Islet of Langerhans (tissue), 1 donor: Measurements from ENCODE around the gene KRTAP4-5.
"Not testable (repeated sequence)": the region's sequence is repeated elsewhere in the genome, so short reads cannot be mapped to it uniquely, and the experiment has no call there.

Experiments used
- FAIRE-seq: peaks from one replicate; lab custom pipeline; 2011; peaks lifted over from hg19 to GRCh38; lab: Jason Lieb, UNC

Gene KRTAP4-5

DNA sequence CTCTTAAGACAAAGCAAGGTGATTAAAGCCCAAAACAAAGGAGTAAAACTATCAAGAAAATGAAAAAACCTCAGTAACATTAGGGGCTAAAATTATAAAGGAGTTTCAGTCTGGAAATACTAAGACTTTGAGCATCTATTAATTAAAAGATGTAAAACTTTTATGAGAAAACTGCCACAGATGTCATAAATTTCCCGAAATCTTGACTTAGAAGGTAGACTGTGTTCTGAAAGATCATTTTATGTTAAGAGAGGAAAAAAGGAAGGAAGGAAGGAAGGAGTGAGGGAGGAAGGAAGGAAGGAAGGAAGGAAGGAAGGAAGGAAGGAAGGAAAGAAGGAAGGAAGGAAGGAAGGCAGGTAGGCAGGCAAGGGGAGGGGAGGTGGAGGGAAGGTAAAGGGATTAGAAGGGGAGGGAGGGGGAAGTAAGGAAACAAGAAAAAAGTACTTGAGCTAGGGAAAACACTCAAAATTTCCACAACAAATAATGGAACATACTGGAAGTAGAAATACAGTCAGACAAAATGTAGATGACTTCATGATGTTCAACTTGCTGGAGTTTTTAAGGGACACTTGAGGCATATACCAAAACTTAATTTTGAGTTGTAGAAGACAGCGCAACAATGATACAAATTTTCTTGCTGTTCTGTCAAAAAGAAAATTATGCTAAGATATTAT lies 2.0 kb downstream of the KRTAP4-5 start:
- FAIRE-seq = no peak

DNA sequence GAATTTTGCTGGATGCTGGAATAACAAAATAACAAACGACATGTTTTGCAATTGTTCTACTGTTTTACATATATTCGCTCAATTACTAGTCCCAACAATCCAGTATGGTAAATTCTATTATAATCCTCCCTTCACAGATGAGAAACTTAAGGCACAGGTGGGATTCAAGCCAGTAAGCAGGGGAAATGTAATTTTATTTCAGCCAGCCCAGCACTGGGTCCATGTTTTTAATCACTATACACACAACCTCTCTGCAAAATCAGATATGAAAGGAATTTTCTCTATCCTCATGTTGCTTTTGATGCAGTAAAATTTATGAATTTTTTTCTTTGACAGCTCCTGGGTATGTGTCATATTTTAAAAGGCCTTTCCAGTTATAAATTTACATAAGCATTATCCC lies 4.4 kb downstream of the KRTAP4-5 start:
- no peak for FAIRE-seq

DNA sequence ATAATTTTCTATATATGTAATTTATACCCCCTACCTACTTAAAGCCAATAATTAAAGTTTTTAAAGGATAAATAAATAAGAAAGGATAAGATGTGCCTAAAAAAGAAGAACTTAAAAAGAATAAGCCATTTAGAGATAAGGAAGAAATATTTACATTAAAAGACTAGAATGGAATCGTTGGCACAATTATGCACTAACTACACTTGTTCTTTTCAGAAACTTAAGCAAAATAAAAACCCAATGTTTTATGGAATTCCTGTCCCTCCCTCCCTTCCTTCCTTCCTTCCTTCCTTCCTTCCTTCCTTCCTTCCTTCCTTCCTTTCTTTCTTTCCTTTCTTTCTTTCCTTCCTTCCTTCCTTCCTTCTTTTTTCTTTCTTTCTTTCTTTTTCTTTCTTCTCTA lies 4.8 kb downstream of the KRTAP4-5 start:
- FAIRE-seq = no peak

DNA sequence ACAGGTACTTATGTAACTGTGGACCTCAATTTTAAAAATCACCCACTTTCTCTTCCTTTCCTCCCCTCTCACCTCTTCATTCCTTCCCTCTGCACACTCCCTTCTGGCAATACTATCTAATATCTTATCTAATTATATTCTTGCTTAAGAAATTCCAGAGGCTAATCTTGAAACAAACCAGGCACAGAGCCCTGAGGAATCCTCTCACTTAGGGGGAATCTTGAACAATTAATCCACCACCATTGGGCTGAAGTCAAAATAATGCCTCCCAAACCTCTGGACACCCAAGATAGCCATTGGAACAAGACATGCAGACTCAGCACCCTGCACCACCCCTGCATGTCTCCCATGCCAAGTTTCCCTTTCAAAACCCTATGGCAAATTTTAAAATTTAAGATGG lies 8.3 kb downstream of the KRTAP4-5 start:
- no peak for FAIRE-seq

DNA sequence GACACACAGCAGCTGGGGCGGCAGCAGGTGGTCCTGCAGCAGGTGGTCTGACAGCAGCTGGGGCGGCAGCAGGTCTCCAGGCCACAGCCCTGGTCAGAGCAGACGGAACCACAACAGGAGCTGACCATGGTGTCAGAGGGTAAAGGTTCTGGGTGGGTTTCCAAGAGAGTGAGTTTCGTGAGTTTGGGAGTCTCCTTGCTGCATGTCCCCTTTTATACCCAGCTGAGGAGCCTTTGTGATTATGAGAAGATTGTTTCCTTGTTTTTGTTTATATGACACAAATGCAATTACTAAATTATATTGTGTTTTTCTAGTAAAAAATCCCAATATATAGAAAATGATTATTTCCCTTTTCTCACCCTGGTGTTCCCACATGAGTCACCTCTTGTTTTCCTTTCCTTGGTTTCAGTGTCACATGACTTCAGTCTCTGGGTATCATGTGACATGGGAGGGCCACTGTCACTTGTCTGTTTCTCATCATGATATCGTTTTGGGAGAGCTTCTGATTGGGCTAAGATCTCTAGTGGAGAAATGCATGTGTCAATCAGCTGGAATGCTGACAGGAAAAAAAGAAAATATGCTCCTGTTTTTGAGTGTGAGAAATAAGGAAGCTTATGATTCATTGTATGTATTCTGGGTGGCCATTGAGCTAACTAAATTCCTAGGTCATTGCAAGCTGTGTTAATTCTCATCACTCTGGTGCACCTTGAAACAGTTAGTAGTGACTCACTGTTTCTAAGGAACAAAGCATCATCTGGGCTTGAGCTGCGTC lies 9.1 kb downstream of the KRTAP4-5 start, which contains the start of gene KRTAP4-6:
Gene KRTAP4-6, minus strand, starts transcription at position 185 of the 772 bp plus-strand sequence. Its CDS starts 57 bp downstream, at position 128.
- FAIRE-seq = no peak

DNA sequence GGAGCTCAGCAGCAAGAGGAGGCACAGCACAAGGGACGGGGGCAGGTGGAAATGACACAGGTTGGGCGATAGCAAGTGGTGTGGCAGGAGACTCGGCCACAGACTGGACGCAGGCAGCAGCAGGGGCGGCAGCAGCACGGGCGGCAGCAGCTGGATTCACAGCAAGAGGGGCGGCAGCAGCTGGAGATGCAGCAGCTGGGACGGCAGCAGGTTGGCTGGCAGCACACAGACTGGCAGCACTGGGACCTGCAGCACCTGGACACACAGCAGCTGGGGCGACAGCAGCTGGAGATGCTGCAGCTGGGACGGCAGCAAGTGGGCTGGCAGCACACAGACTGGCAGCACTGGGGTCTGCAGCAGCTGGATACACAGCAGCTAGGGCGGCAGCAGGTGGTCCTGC lies 9.8 kb downstream of the KRTAP4-5 start:
- FAIRE-seq = not testable (repeated sequence)

DNA sequence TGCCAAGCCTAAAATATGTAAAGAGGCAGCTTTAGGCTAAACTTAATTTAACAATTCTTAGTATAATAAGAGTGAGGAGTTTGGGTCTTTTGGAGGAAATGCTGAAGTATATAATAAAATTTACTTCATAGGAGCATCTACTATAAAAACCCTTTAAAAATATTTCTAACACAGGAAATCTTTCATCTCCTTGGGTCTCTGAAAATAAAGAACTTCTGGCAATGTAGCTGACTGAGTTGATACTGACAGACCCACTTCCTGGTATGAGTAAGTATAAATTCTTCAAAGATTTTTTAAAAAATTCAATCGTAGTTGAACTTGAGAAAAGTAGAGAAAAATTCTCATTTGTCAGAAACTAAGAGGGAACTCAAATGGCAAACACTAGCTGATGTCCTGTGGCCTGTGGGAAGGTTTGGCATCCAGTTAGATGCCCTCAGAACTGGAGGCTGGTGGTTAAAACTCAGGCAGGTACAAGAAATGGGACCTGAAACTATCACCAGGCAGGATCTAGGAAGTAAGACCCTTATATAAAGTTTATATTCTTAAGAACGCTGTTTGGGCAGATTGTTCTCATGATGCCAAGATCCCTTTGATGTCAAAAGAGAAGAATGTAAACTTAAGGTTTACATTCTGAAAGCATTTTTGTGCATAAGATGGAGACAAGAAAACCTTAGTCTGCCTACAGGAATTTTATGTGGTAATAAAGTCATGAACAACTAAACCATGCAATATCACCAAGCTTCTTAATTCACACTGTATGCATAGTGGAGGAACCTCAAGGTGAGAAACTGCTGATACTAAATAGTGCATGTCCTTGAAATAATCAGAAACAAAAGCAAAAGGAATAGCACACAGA lies 15.5 kb downstream of the KRTAP4-5 start:
- no peak for FAIRE-seq

DNA sequence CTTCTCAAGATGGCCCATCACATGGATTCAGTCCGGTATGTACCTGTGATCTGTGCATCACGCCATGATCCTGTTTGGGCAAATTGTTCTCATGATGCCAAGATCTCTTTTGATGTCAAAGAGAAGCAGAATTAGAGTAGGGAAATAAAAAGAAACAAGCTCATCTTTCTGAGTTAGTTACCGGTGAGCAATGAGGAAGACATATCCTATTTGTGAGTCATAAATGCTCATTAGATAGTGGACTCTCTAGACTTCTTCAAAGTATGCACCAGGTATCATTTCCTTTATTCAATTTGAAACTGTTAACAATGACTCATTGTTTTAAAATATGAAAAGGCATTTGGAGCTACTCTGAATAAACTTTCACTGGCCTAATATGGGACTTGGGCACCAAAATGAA lies 17.6 kb downstream of the KRTAP4-5 start:
- no peak for FAIRE-seq

DNA sequence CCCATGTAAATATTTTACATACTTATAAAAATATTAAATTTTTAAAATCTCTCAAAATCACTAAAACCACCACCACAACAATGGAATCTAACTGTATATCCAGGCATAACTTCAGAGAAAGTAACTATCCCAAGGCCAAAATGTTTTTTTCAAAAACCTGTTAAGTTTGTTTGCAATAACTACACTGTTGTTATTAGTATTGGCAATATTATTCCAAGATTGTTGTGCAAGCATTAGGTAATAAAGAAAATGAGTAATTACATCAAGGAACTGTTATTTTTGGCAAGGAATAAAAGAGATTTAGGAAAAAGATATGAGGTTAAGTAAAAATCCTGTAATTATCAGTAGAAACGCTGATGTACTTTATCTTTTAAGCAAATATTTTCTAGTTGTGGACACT lies 22.3 kb downstream of the KRTAP4-5 start:
- no peak for FAIRE-seq

DNA sequence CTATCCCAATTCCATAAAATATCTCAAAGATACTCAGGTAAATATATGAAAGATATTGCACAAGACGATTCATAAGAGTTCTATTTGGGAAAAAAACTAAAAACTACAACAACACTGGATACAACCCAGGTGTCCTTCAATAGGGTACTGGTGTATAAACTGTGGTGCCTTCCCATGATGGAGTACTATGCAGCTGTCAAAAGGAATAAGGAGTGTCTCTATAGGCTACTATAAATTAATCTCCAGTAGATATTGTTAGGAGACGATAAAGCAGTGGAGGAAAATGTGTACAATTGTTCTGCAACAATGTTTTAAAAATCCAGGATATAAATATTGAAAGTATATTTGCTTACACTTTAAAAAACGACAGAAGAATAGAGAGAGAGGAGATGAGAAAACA lies 23.2 kb downstream of the KRTAP4-5 start:
- FAIRE-seq = no peak

DNA sequence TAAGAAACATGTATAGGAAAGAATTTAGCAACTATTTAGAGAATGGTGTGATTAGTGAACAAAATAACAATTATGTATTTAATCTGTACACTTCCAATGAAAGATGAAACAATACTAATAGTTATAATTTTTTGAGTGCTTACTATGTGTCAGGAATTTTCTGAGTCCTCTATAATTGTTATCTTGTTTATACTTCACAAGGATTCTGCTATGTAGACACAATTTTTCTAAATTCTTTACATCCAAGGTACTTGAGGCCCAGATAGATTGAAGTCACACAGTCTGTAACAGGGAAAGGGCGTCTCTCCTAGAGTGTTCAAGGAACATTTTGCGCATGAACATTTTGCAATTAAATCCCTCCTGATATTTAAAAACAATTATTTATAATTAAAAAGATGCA lies 24.6 kb downstream of the KRTAP4-5 start:
- no peak for FAIRE-seq

DNA sequence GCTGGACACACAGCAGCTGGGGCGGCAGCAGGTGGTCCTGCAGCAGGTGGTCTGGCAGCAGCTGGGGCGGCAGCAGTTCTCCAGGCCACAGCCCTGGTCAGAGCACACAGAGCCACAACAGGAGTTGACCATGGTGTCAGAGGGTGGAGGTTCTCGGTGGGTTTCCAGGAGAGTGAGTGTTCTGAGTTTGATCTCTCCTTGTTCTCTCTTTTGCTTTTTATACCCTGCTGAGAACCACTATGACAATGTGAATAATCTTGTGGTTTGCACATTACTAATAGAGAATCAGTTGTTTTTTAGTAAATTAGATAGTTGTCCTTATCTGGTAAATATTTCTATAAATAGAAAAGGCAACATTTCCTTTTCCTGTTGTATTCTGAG lies 25.6 kb downstream of the KRTAP4-5 start, which contains the start of gene KRTAP4-12:
Gene KRTAP4-12, minus strand, starts transcription at position 192 of the 381 bp plus-strand sequence. Its CDS starts 60 bp downstream, at position 132.
- FAIRE-seq = not testable (repeated sequence)

DNA sequence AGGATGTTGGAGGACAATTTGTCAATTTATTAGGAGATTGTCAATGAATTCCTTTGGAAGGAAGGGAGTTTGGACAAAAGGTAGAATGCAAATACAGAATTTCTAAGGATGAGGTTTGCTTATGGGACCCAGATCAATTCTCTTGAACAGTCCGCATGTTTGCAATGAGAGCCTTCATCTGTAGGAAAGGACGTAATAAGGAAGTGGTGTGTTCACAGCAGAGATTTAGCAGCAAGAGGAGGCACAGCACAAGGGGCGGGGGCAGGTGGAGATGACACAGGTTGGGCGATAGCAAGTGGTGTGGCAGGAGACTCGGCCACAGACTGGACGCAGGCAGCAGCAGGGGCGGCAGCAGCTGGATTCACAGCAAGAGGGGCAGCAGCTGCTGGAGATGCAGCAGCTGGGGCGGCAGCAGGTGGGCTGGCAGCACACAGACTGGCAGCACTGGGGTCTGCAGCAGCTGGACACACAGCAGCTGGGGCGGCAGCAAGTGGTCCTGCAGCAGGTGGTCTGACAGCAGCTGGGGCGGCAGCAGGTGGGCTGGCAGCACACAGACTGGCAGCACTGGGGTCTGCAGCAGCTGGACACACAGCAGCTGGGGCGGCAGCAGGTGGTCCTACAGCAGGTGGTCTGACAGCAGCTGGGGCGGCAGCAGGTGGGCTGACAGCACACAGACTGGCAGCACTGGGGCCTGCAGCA lies 26.2 kb downstream of the KRTAP4-5 start:
- not testable (repeated sequence) for FAIRE-seq

DNA sequence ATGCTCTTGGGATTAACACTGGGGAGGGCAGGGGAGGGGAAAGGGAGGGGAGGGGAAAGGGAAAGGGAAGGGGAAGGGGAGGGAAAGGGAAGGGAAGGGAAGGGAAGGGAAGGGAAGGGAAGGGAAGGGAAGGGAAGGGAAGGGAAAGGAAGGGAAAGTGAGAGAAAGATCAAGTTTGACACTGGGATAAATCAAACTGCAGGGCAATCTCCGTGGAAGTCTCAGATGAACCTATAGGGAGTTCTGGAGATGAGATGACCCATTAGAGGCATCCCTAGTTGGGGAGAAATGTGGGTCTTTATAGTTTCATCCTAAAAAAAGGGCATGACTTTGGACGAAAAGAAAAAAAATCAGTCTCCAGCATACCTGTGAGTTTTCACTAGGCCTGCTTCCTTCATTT lies 27.9 kb downstream of the KRTAP4-5 start:
- no peak for FAIRE-seq

DNA sequence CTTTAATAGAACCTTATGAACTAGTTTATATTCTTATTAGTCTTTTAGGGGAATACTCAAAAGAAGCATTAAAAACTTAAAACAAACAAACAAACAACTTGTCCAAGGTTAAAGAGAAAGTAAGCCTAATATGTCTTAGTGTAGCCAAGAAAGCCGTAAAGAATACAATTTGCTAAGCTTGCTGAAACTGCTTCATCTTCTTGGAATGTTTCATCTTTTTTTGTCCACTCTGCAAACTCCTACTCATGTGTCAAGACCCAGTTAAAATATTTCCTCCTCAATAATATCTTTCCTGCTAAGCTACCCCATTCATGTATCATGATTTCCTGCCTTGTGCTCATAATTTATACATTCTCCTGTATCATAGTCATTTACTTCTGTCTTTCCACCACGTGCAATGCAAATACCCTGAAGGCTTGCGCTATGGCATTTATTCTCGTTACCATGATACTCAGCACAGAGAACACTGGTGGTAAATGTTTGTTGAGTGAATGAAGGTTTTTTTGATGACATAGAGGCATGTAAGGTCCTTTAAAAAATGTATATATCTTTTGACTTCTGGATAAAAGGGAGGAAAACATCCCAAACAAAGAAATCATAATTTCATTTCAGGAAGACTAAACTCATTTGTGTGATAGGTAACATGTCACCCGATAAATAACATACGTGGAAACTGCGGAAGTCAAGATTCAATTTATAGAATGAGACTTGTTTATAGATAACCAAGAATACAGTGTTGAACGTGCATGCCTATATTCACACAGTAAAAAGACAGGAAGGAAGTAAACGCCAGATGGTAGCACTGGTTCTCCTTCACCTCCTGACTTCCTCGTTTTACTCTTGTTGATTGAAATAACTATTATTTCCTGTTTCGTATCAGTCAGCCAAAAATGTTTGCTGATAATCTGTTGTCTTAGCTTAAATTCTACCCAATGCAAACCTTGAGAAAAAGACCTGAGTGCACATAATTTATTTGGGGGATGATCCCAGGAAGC lies 29.6 kb downstream of the KRTAP4-5 start:
- FAIRE-seq = not testable (repeated sequence)

DNA sequence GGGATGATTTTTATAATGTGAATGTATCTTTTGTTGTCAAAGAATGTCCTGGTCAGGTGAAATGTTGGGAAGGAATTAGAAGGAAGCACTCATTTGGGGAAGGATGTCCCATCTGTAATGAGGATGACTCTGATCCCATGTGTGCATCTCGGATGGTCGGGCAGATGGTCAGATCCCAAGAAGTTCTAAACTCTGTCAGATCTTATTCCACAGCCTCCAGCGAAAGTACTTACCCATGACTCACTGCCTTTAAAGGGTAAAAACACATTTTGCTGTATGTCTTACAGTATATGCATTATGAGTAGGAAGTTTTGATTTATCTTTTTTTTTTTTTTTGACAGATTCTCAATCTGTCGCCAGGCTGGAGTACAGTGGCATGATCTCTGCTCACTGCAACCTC lies 30.9 kb downstream of the KRTAP4-5 start:
- FAIRE-seq = no peak

DNA sequence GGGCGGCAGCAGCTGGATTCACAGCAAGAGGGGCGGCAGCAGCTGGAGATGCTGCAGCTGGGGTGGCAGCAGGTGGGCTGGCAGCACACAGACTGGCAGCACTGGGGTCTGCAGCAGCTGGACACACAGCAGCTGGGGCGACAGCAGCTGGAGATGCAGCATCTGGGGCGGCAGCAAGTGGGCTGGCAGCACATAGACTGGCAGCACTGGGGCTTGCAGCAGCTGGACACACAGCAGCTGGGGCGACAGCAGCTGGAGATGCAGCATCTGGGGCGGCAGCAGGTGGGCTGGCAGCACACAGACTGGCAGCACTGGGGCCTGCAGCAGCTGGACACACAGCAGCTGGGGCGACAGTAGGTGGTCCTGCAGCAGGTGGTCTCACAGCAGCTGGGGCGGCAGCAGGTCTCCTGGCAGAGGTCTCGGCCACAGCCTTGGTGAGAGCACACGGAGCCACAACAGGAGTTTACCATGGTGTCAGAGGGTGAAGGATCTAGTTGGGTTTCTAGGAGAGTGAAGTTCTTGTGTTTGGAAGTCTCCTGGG lies 31.7 kb downstream of the KRTAP4-5 start, which contains the start of gene KRTAP4-11:
Gene KRTAP4-11, minus strand, starts transcription at position 528 of the 541 bp plus-strand sequence. Its CDS starts 58 bp downstream, at position 470.
- FAIRE-seq = not testable (repeated sequence)

DNA sequence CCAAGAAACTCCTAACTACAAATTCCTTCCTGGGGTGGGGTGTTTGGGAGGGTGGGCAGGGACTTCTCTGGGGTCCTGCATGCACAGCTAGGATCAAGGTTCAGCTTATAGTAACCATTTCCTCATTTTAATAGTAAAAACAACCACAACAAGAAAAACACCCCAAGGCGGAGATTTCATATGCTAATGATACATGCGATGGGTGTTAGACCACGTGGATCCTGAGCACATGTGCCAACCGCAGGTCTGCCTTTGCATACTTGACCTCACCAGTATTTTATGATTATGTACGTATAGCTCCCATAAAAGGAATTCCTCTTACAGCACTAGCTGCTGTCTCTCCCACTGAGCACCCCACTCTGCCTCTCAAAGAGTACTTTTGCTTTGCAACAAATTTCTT lies 33.3 kb downstream of the KRTAP4-5 start:
- FAIRE-seq = no peak

DNA sequence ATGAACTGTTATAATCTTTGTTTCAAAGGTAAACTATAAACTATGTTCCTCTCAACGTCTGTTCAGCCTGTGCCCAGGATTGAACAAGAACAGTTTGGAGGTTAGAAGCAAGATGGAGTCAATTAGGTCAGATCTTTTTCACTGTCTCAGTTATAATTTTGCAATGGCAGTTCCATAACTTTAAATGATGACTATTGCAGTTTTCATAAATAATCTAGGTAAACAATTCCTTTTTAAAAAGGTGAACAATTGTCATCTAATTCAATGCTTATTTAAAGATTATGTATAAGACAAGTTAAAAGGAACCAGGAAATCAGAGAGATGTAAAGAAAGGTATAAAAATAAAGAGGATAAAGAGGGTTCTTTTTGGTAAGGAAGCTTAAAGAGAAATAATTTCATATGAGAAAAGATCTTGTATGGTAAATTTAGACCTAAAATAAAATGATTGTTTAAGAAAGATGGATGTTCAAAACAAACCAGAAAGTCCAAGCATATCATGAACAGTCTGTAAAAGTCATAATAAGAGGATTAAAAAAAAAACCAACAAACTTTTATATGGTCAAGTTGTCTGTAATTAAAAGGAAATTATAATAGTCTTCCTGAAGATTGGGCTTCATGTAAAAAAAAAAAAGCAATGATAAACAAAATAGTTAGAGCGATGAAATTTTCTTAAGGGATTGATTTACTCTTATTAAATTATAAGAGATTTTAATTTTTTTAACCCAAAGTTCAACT lies 38.3 kb downstream of the KRTAP4-5 start:
- FAIRE-seq = peak; percentile 43
